ENCODE data around the gene SP8. TPM values are rescaled to one million over a fixed set of nuclear protein-coding genes. Genes with fewer than 3 reads are reported as not detected.

The SP8 gene
- total RNA-seq, 1 experiment from 2014 or later: not detected

DNA sequence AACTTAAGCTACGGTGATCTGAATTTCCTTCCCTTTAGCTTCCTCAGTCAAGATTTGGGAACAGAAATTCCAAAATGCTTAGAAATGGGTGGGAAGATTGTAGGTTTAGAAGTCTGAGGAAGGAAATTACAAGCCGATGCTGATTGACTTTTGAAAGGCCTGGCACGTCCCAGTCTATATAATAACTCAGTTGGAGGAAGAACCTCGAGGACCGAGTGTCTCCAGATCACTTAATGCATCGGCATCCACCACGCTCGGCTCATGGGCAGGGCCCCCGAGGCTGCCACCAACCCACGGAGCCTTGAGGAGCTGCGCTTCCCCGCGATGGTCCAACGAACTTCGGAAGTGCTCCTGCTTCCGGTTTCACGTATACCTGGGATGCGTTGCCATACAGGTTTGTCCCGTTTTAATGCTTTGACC, 10.4 kb upstream of the SP8 start:
- Histone ChIP-seq H3K27ac (no peak overlapping the region), H3K4me2 (peak overlapping the region; percentile 77), H3F3A (ENCODE audit: insufficient read depth, low read depth) (peaks cover 6% of the 10 kb centered on the region; the same call in 1 of the 2 replicates), H2AFZ (peak overlapping the region; percentile 87), H3K79me2 (ENCODE audit: low read depth) (no peaks in the 10 kb centered on the region), H3K4me1 (replicated peaks; ENCODE audit: insufficient read depth) (no peaks in the 10 kb centered on the region), H3K9me2 (ENCODE audit: insufficient read depth) (no peaks in the 10 kb centered on the region; the same call in 1 of the 2 replicates), H3K9me3 (ENCODE audit: insufficient read depth, low read depth) (no peaks in the 10 kb centered on the region), H4K20me1 (ENCODE audit: insufficient read depth) (no peaks in the 10 kb centered on the region), H3K36me3 (ENCODE audit: low read depth) (no peaks in the 10 kb centered on the region), H3K4me3 (peak overlapping the region; percentile 54), H3K27me3 (ENCODE audit: insufficient read depth, low read depth) (peaks cover 16% of the 10 kb centered on the region; the same call in 1 of the 2 replicates)
- DNase-seq: peak in 1 of 2 experiments; percentile 32
- no TSS peak for BruUV-seq (replicated peaks)
- ChIA-PET POLR2A (ENCODE audit: unreplicated experiment) (no interaction called here), CTCF (no interaction called here)
- intact Hi-C loops (cut with micrococcal nuclease; ENCODE audit: unreplicated experiment): loop anchor here (5.0 kb wide), 1 partner anchor 1090 kb away; the partner anchor contains the start of gene POLR1F
- no peak for TF ChIP-seq EZH2 (IDR thresholded peaks at IDR 0.05; ENCODE audit: low read depth)
- TF ChIP-seq, protein P1, sequence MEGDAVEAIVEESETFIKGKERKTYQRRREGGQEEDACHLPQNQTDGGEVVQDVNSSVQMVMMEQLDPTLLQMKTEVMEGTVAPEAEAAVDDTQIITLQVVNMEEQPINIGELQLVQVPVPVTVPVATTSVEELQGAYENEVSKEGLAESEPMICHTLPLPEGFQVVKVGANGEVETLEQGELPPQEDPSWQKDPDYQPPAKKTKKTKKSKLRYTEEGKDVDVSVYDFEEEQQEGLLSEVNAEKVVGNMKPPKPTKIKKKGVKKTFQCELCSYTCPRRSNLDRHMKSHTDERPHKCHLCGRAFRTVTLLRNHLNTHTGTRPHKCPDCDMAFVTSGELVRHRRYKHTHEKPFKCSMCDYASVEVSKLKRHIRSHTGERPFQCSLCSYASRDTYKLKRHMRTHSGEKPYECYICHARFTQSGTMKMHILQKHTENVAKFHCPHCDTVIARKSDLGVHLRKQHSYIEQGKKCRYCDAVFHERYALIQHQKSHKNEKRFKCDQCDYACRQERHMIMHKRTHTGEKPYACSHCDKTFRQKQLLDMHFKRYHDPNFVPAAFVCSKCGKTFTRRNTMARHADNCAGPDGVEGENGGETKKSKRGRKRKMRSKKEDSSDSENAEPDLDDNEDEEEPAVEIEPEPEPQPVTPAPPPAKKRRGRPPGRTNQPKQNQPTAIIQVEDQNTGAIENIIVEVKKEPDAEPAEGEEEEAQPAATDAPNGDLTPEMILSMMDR (conservative IDR thresholded peaks at IDR 0.05): no peak

DNA sequence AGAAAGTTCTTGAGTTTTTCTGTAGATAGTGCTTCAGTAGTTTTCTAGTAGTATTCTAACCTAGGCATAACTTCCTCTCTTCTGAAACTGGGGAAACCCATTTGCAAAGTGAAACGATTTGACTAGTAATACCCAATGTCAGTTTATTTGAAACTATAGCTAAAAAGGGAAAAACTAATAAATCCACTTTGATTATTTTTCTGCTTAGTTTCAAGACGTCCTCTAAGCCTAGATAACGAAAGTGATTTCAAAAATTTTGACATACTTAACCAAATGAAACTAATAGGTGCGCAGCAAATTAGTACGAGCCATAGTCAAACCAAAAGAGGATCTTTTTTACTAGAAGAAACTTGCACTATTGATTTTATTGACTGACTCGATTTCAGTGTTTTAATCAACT, 9.8 kb upstream of the SP8 start:
- H2AFZ ChIP-seq: no peak overlapping the region
- peak overlapping the region; percentile 77; the same call in 1 of the 2 replicates for H3K4me2 ChIP-seq
- peaks cover 16% of the 10 kb centered on the region; the same call in 1 of the 2 replicates for H3K27me3 ChIP-seq (ENCODE audit: insufficient read depth, low read depth)
- ChIA-PET CTCF (no interaction called here), POLR2A (ENCODE audit: unreplicated experiment) (no interaction called here)
- H3K27ac ChIP-seq: no peak overlapping the region
- DNase-seq: peak in 1 of 2 experiments; percentile 23
- H3K9me2 ChIP-seq (ENCODE audit: insufficient read depth): no peaks in the 10 kb centered on the region; the same call in 1 of the 2 replicates
- H3F3A ChIP-seq (ENCODE audit: insufficient read depth, low read depth): peaks cover 6% of the 10 kb centered on the region; the same call in 1 of the 2 replicates
- BruUV-seq (replicated peaks): no TSS peak
- H3K79me2 ChIP-seq (ENCODE audit: low read depth): no peaks in the 10 kb centered on the region
- H3K36me3 ChIP-seq (ENCODE audit: low read depth): no peaks in the 10 kb centered on the region
- TF ChIP-seq, protein P1 (conservative IDR thresholded peaks at IDR 0.05): no peak
- no peak for TF ChIP-seq EZH2 (IDR thresholded peaks at IDR 0.05; ENCODE audit: low read depth)
- intact Hi-C loops (cut with micrococcal nuclease; ENCODE audit: unreplicated experiment): loop anchor here (5.0 kb wide), 1 partner anchor 1089 kb away; the partner anchor contains the start of gene POLR1F
- no peaks in the 10 kb centered on the region for H3K9me3 ChIP-seq (ENCODE audit: insufficient read depth, low read depth)
- no peaks in the 10 kb centered on the region for H4K20me1 ChIP-seq (ENCODE audit: insufficient read depth)
- no peaks in the 10 kb centered on the region for H3K4me1 ChIP-seq (replicated peaks; ENCODE audit: insufficient read depth)
- H3K4me3 ChIP-seq: no peak overlapping the region; the same call in 1 of the 2 replicates

DNA sequence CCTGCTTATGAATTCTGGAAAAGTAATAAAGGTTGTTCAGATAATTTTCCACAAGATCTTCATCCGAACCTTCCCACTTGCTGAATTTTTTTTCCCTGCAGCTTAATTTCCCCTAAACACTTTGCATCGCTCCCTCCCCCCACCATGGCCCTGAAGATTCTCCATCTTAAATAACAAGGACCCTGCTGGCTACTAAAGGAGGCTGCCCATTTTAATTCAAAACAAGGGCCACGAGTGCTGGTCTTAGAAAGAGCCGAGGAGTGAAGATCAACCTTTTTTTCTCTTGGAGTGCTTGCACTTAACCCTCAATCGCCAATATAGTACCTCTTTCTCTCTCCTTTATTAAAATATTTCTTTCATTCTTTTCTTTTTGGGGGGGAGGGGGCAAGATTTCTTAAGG, 9.2 kb upstream of the SP8 start:
- intact Hi-C loops (cut with micrococcal nuclease; ENCODE audit: unreplicated experiment): loop anchor here (5.0 kb wide), 1 partner anchor 1089 kb away; the partner anchor contains the start of gene POLR1F
- Histone ChIP-seq H3K36me3 (ENCODE audit: low read depth) (no peaks in the 10 kb centered on the region), H2AFZ (no peak overlapping the region), H3K27me3 (ENCODE audit: insufficient read depth, low read depth) (peaks cover 16% of the 10 kb centered on the region; the same call in 1 of the 2 replicates), H3K79me2 (ENCODE audit: low read depth) (no peaks in the 10 kb centered on the region), H3F3A (ENCODE audit: insufficient read depth, low read depth) (peaks cover 6% of the 10 kb centered on the region; the same call in 1 of the 2 replicates), H3K4me1 (replicated peaks; ENCODE audit: insufficient read depth) (no peaks in the 10 kb centered on the region), H3K9me3 (ENCODE audit: insufficient read depth, low read depth) (no peaks in the 10 kb centered on the region), H3K4me3 (no peak overlapping the region), H3K9me2 (ENCODE audit: insufficient read depth) (no peaks in the 10 kb centered on the region; the same call in 1 of the 2 replicates), H4K20me1 (ENCODE audit: insufficient read depth) (no peaks in the 10 kb centered on the region), H3K4me2 (no peak overlapping the region), H3K27ac (no peak overlapping the region)
- ChIA-PET POLR2A (ENCODE audit: unreplicated experiment) (interaction anchor here (0.6 kb wide), 1 partner anchor 107 kb away, joined by 7 read pairs; no protein-coding TSS in a partner anchor), CTCF (no interaction called here)
- BruUV-seq (replicated peaks): no TSS peak
- no peak for DNase-seq
- TF ChIP-seq, protein P1 (conservative IDR thresholded peaks at IDR 0.05): no peak
- TF ChIP-seq EZH2 (IDR thresholded peaks at IDR 0.05; ENCODE audit: low read depth): no peak

All from PC-9 (cell line).